Amniotic epithelial cell (primary cell): ENCODE data around the gene KLF7.

ENCODE experiments used
- DNase-seq: peaks from one replicate; pipeline ENCODE4 v3.0.0-alpha.2; 2010; ENCODE audit warnings: low read depth

Gene KLF7

DNA sequence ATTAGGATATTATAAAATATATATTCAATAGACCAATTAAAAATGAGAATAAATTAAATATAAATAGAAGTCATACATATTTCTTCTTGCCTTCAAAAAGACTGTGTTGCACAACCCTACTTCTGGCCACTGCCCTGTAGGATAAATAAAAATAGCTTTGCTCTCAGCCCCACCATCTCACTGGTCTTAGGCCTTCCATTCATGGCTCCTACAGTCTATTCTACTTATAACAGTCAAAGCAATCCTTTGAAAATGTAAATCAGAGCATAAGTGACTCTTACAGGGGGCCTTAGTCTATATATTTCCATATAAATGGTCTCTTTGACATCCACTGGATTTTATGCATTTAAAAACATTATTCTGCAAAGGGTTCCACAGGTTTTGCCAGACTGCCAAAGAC lies 72.9 kb downstream of the KLF7 start:
- DNase-seq: peak; percentile 26

DNA sequence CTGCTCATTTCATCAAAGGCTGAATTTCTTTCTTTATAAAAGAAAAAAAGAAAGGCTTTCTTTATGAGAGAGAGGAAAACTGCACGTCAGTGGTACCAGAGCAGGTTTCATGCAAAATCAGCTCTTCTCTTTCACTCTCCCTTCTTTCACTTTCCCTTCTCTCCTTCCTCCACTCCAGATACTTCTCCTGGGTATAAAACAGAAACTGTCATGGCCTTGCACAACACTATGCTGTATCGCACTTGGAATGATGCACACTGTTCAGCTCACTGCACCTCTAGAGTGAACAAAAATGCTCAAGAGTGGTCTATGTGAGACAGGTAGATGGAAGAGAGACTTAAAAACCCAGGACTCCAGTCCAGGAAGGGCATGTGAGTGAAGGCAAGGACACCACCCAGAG lies 73.8 kb downstream of the KLF7 start:
- peak; percentile 17 for DNase-seq

DNA sequence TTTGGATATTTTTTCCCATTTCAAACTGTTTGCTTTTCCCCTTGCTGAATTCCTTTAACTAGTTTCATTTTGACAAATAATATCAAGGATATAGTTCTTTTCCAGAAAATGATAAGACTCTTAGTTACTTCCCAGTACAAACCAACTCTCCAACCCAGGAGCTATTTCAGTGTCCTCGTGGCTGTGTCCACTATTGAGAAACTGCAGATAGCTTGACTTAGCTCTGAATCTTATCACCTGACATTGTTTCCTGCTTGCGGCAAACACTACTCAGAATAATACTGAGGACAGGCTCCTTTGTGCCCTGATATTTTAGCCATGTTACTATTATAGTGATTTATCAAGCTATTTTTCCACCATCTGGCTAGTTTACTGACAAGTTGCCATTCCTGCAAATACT lies 74.6 kb downstream of the KLF7 start:
- DNase-seq: peak; percentile 67

DNA sequence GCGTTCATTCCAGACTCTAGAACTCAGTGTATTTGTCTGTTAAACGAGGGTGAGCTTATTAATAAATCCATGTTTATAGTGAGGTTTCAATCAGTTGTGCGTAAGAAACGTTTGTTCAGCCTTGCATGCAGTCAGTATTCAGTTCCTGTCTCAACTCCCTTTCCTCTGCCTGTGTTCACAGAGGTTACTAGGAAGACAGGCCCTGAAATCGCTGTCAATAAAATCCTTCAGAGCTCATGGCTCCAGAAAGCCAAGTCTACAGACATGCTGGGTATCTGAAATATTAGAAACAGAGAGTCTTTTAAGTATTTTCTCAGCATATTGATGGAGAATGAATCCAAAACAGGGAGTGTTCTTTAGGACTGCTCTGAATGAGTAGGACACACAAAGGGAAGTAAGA lies 75.4 kb downstream of the KLF7 start:
- no peak for DNase-seq

DNA sequence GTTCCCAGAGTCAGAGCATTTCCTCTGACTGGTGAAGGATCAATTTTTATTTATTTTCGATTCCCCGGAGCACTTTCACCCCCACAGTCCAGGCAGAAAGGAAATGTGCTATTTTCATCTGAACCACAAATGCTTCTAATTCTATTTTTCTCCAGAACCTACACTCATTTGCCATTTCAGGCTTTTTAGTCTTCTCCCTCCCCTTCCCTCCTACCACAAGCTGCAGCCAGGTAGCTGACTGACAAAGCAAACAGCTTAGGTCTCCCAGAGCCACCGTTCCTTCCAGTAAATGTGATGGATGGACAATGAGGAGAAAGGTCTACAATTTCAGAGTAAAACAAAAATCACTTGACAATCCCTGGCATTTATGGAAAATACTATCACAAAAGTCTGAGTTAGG lies 76.9 kb downstream of the KLF7 start:
- no peak for DNase-seq

DNA sequence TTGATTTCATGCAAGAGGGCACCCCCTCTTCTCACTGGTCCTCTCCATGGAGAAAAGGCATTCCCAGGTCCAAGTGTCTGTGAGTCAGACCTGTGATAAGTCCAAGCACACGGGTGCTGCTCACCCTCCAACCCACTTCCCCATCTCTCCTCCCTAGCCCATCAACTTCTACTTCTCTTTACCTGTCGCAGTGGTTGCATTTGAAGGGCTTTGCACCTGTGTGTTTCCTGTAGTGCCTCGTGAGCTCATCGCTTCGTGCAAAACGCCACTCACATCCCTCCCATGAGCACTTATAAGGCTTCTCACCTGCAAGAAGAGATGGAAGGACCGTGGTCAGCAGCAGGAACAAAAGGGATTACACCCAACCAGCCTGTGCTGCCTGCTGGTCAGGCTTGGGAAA lies 77.5 kb downstream of the KLF7 start:
- no peak for DNase-seq

DNA sequence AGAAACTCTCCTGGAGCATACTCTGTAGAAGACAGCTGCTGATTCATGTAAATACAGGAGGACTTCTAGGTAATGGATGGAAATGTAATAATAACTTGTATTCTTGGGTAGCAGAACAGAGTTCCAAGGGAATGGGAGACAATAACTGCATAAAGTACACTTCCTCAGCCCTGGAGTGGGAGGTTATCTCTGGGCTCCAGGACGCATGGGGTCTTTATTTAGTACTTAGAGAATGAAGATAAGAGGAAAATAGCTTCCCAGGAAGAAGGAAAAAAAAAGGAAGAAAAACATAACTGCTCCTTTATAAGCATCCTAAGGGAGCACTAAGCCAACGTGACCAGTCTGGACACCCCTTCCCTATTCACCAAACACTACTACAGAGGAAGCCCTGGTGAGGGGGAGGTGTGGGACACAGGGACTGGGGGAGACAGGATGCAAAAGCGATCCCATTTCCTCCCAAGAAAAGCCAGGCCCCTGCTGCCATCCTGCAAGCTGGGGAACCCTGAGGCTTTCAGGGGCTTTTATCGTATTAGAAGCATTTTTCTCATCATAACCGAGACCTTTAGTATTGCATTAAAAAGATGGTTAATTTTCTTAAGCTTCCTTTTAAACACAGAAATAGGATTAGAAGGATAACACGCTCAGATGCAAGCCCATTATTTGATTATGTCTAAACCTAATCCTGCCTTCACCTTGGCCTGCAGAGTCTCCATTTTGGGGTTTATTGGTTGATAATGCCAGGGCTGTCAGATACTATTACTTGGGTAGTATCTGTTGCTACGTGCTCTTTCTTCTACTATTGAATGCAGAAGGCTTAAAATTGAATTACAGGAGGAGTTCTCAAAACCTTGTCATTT lies 78.5 kb downstream of the KLF7 start:
- DNase-seq: no peak

DNA sequence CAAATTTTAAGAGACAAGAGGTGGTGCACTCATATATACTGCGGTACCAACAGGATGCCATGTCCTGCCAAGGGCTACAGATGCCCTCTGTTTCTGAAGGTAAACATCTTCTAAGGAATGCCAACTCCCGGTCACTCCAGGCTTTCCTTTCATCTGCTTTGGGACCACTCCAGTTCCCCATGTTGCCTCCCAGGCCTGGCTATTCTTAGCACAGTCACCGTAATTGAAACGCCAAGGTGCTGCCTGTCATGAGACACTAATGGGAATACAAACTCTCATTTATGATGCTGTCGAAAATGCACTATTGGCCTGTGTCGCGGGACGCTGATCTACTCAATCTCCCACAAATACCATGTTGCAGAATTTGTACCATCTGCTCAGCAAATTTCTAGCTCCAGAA lies 79.6 kb downstream of the KLF7 start:
- no peak for DNase-seq

DNA sequence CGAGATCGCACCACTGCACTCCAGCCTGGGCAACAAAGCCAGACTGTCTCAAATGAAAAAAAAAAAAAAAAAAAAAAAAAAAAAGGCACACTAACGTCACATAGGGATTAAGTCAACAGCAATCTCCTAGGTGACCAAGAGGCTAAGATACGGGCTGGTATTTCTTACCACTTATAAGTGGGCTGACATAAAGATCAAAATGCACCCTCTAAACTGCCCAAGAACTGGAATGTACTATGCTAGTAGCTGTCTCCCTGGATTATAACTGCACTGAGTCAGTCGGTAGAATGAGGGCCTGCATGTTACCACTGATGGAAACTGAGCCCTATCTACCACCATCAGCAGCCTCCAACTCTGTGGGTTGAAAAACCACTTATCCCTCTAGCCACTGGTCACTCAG lies 80.6 kb downstream of the KLF7 start:
- peak; percentile 18 for DNase-seq

DNA sequence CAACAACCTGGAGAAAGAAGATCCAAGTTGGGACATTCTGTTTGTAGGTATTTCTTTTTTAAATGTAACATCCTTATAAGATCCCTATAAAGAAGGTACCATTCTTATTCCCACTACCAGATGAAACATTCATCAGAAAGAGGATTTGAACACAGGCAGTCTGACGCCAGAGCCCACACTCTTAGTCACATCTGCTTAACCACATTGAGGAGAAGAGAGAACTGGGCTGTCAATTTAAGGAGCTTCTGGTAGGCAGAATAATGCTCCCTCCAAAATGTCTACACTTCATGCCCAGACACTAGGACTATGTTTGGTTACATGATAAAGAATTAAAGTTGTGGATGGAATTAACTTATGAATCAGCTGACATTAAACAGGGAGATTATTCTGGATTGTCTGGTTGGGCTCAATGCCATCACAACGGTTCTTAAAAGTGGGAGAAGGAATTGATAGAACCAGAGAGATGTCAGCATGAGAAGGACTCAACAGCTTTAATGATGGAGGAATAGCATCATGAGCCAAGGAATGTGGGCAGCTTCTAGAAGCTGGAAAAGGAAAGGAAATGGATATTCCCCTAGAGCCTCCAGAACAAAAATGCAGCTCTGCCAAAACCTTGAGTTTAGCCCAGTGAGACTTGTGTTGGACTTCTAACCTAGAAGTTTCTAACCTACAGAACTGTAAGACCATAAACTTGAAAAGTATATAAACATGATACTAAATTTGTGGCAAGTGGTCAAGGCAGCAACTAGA lies 82.2 kb downstream of the KLF7 start:
- peak; percentile 33 for DNase-seq

DNA sequence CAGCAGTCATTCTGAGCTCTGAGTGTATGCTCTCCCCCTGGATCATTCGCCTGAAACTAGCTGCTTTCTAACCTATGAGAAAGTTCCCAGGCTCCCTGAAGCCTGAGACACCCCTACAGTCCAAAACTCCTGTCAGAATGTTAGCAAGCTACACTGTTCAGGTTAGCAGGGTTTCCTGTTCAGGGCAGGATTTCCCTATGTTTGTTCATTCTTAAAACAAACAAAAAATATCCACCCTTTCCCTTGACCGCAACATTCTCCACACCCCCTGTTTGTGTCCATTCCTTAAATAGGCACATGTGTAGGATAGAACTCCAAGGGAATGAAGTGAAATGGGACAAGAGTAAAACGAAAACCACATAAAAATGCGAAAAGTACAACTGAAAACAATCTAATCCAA lies 83.1 kb downstream of the KLF7 start:
- no peak for DNase-seq

DNA sequence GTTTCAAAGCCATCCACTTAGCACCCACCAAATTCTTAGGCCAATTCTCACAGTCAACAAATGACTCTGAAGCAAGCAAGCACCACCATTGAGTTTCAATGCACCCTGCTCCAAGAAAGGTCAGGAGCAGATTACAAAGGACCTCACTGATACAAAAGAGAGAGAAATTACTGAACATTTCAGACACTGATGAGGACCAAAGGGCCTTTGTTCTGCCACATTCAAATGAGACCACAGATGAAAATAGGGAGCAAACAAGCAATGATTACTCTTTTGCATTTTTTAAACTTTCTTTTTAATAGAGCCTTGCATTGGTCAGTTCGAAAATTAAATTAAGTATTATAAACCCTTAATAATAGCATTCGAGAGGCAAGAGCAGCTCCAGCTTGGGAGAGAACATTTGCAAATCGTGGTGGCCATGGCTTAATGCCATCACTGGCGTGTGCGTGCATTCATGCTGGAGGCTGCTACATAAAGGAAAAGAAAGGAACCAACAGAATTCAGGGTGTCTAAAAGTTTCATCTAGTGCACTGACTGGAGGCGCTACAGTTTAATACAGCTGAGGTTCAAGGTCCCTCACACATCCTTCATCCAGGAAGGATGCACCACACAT lies 87.5 kb downstream of the KLF7 start:
- no peak for DNase-seq

DNA sequence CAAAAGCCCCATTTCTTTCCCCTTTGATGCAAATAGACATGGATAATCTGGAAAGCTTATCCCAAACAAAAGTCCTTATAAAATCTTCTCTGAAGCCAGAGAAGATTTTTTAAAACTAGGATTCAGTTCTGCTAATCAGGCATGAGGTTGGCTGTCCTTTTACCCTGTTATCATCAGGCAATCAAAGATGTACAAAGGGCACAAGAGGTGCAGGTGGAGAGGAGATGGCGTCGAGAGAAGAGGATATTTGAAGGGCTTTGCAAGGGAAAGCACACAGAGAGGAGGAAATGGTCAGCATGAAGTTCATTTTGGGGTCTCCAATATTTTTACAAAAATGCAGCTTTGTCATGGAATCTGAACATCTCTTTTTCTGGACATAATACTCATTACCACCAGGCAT lies 88.5 kb downstream of the KLF7 start:
- DNase-seq: no peak

DNA sequence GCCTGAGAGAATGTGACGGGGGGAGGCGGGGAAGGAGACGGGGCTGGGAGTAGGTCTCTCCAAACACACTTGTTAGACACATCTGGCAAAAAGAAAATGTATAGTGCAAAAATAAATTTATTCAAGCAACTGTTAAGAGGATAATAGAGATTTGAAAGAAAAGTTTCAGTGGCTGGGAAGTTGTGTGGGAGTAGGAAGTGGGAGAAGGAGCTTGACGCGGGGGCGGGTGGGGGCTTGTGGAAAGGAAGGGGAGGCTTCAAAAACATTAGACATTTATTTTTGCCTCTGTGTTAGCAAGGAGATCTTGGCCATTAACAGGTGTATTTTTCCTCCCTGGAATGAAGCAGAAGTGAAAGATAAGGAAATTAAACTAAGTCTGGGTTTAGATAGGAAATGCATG lies 90.3 kb downstream of the KLF7 start:
- DNase-seq: no peak

DNA sequence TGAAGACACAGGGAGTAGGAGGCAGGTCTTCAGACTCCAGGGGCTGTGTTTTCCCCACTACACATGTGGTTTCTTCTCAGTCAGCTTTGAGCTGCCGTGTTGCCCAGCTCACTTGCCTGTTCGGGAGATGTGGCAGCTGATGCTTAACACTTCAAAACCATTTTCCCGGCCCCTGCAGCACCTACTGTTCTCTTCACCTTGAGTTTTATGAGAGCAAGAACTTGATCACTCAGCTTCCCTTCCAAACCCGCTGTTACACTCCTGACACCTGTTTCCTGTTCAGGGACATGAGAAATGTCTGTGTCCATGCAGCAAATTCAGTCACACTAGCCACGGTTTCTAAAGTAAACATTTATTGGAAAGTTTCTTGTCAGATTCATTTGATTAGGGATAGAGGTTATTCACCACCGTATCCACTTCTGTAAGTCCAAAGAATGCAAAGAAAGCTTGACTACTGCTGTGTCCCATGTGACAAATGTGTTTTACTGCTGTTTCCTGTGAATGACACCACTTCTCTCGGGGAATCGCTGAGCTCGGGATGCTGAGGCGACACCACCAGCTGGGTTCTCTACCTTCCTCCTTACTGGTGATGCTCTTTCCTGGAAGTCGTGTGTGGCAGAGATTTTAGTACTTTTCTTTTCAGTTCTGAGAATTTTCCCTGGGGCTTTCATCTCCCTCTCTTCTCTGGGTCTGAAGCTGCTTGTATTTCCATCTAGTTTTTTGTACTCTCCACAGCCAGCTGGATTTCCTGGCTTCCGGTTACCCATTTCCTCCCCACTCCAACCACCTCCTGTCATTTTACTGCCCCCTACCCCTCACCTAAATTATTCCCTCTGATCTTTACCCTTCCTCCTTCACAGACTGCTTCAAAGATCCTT lies 91.7 kb downstream of the KLF7 start:
- DNase-seq: no peak

DNA sequence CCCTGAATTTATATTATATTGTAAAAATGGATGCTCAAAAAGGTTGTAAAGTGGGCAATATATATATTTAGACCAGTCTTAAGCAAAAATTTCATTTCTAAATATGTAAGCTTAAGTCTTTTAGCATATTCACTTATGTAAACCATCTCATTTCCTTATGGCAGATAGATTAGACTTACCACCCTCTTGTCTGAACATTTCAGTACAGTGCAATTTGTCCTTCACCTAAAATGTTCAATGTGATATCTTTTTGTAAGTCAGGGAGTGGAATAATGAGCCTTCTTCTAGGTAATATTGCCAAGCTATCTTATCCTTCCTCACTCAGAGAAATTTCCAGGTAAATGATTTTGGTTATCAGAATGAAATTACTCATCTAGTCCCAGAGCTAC lies 92.3 kb downstream of the KLF7 start:
- DNase-seq: no peak

DNA sequence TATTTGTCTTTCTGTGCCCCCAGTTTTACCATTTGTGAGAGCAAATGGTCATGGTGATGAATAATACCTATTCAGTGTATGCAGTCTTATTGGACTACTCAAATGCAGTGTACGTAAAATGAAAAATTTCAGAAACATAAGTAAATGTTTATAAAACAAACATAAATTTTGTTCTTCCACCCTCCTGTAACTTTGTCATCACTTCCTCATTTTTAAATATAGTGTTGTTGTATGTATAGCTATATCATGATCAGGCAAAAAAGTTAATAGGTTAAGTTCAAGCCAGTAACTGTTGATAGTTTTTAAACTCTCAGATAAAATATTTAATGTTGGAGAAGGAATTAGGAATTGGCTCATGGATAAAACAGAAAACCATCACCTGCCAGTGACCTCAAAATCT lies 93.2 kb downstream of the KLF7 start:
- DNase-seq: no peak

DNA sequence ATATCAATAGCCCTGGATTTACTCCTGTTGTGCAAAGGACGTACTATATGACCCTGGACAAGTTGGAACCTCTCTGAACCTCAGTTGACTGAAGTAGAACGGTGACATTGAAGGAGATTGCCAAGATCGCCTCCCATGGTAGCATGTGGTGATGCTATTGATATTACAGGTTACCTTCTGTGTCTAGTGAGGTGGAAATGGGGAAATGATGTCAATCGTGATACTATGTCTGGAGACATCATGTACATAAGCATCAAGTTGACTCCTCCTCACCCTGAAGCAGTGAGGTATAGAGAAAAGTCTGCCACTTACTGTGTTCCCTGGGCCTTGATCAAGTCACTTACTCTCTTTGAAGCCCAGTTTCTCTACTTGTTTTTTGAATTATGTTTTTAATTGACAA lies 93.9 kb downstream of the KLF7 start:
- no peak for DNase-seq

DNA sequence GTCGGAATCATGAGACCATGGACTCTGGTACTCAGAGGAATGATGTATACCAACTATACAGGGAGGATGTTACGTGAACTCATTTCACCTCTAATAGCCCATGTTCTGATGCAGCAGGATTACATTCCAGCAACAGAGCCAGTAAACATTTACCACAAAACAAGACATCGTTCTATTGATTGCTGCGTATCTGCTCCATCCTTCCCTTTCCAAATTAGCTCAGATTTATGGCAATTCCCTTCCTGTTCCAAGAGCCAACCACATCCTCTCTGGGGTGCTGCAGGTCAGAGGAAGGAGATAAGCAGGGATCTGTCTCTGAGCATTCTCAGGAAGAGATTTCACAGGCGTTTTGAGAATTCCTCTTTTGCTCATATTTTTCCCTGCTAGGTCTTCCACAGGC lies 98.3 kb downstream of the KLF7 start:
- DNase-seq: peak; percentile 79

DNA sequence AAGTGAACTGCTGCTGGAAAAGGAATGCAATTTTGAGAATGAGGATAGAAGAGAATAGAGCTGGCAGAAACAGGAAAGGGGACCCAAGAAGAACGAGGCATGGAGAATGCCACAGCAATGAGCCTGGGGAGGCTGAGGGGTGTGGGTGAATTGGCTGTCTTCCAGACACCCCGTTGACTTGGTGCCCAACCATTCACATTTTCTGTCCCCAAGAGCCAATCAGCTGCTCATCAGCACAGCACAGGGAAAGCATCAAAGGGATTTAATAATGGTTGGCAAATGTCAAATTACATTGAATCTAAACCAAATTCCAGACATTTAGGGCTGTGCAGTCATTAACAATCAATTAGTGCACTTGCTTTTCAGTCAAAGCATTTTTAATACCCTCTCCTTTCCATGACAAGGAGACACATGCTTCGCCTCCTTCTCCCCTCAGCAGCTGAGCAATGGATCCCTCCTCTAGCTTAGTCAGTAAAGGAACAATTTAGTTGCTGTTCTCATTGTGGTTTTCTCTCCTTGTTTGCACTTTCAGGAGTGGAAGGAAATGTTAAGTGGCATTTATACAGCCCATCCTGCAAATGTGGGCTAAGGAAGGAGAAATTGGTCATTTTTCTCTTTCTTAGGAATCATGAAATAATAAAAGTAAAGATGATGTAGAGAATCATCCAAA lies 98.8 kb downstream of the KLF7 start:
- DNase-seq: peak; percentile 30

DNA sequence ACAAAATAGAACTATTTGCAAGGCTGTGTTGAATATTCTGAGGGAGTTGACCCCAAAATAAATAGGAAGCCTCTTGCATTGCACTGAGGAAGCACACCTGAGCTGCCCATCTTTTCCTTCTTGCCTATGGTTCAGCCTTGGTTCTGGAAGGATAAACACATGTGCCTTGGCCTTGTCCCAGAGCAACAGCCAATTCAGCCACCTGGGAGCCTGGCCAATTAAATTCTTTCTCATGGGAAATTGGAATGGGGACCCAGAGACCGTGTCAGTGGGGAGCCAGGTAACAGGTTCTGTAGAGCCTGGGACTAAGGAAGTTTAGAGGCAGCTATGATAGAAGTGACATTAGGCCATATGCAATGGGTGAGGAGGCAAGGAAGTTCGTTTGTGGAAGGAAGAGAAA lies 99.6 kb downstream of the KLF7 start:
- DNase-seq: no peak
